Measurements from ENCODE around the gene GPSM1.

GRCh38 chr9:136322756-136323330 lies 4.5 kb upstream of the GPSM1 start:
- no peak for TF ChIP-seq MAX (IDR thresholded peaks at IDR 0.05)
- TF ChIP-seq EZH2 (IDR thresholded peaks at IDR 0.05) = no peak

Measured in HCT116 (cell line).